H1 (cell line): ENCODE measurements around the gene CFAP206. TPM values are rescaled to one million over a fixed set of nuclear protein-coding genes. Genes with fewer than 3 reads are reported as not detected.

Experiments used
- CTCF ChIA-PET: fragments of 300-600 bp; sonication (Branson Sonifier 250); formaldehyde crosslinking; loops from one replicate; lab custom pipeline; 2021; ENCODE audit not compliant: partially characterized antibody; lab: Charles Lee
- POLR2A ChIA-PET: fragments of 300-600 bp; sonication (Branson Sonifier 250); formaldehyde crosslinking; loops from one replicate; lab custom pipeline; 2021; ENCODE audit warnings: inconsistent platforms; ENCODE audit not compliant: partially characterized antibody; lab: Charles Lee
- DNase-seq, 2 experiments: peaks; one replicate each; pipeline versions ENCODE4 v3.0.0 to v3.0.0-alpha.2; 2010 to 2022; ENCODE audit warnings: low spot score in 2 of 2, low read depth in 1 of 2, mixed read lengths in 1 of 2
- FAIRE-seq: peaks from 2 replicates; lab custom pipeline; 2011; peaks lifted over from hg19 to GRCh38; lab: Jason Lieb, UNC
- H2AFZ ChIP-seq: 2 replicates; pipeline ENCODE4 v1.8.1; 2012; ENCODE audit warnings: low read length, inconsistent platforms
- H2AK5ac ChIP-seq: 2 replicates; pipeline ENCODE4 v1.6.1; 2013; ENCODE audit warnings: low read depth, low read length
- H2BK120ac ChIP-seq: replicated peaks from 2 replicates; pipeline ENCODE3; 2013; ENCODE audit warnings: low read depth, low read length, inconsistent platforms
- H2BK12ac ChIP-seq: 2 replicates; pipeline ENCODE4 v1.6.1; 2013; ENCODE audit warnings: low read depth, low read length
- H2BK15ac ChIP-seq: 2 replicates; pipeline ENCODE4 v1.6.1; 2013; ENCODE audit warnings: low read length
- H2BK20ac ChIP-seq: 2 replicates; pipeline ENCODE4 v1.6.1; 2013; ENCODE audit warnings: low read length
- H2BK5ac ChIP-seq: 2 replicates; pipeline ENCODE4 v1.6.1; 2013; ENCODE audit warnings: low read depth, low read length
- H3K14ac ChIP-seq: 2 replicates; pipeline ENCODE4 v1.6.1; 2013; ENCODE audit warnings: inconsistent platforms; ENCODE audit not compliant: insufficient read length
- H3K18ac ChIP-seq: 2 replicates; pipeline ENCODE4 v1.6.1; 2013; ENCODE audit warnings: low read length; ENCODE audit errors: extremely low read depth
- H3K23ac ChIP-seq: 2 replicates; pipeline ENCODE4 v1.6.1; 2013; ENCODE audit warnings: inconsistent platforms; ENCODE audit not compliant: insufficient read length
- H3K23me2 ChIP-seq: 2 replicates; pipeline ENCODE4 v1.6.1; 2013; ENCODE audit warnings: low read depth, low read length
- H3K27ac ChIP-seq: 2 replicates; pipeline ENCODE4 v1.6.1; 2011; ENCODE audit warnings: low read depth, low read length, inconsistent platforms
- H3K27me3 ChIP-seq, 4 experiments: replicated peaks in 1 of 4; 1 replicate in 1 of 4; 2 replicates in 3 of 4; pipeline versions ENCODE4 v1.6.1 to v1.8.1; 2011 to 2013; ENCODE audit warnings: low read length in 3 of 4, mild to moderate bottlenecking in 3 of 4, inconsistent platforms in 2 of 4, mixed read lengths in 2 of 4, moderate library complexity in 1 of 4; ENCODE audit not compliant: control insufficient read depth in 3 of 4, insufficient read depth in 3 of 4; ENCODE audit errors: extremely low read depth in 1 of 4
- H3K36me3 ChIP-seq, 4 experiments: 2 replicates each; pipeline versions ENCODE4 v1.6.1 to v1.8.1; 2011 to 2013; ENCODE audit warnings: mild to moderate bottlenecking in 4 of 4, low read length in 3 of 4, moderate library complexity in 2 of 4, control low read depth in 1 of 4, inconsistent platforms in 1 of 4; ENCODE audit not compliant: insufficient read depth in 4 of 4, control insufficient read depth in 2 of 4
- H3K4ac ChIP-seq: replicated peaks from 2 replicates; pipeline ENCODE3; 2013; ENCODE audit warnings: low read length, low read depth, mixed read lengths, inconsistent platforms; ENCODE audit not compliant: insufficient read length
- H3K4me1 ChIP-seq, 4 experiments: replicated peaks in 1 of 4; 1 replicate in 1 of 4; 2 replicates in 3 of 4; pipeline versions ENCODE4 v1.6.1 to v1.8.1; 2011 to 2013; ENCODE audit warnings: low read length in 3 of 4, inconsistent platforms in 2 of 4, mixed read lengths in 1 of 4; ENCODE audit not compliant: insufficient read depth in 4 of 4, control insufficient read depth in 3 of 4
- H3K4me2 ChIP-seq, 2 experiments: 2 replicates each; pipeline versions ENCODE4 v1.6.1 to v1.8.1; 2011 to 2013; ENCODE audit warnings: low read depth in 2 of 2, low read length in 2 of 2, control low read depth in 1 of 2, inconsistent platforms in 1 of 2, mild to moderate bottlenecking in 1 of 2; ENCODE audit not compliant: insufficient read depth in 1 of 2
- H3K4me3 ChIP-seq, 4 experiments: fragments of 200-600, 300-600 bp in 1 of 4; sonication (generic), shearing (Covaris generic), sonication (Bioruptor Twin) in 1 of 4; 2 replicates each; pipeline versions ENCODE4 v1.5.1 to v1.8.1; 2011 to 2016; ENCODE audit warnings: low read length in 4 of 4, low read depth in 3 of 4, control low read depth in 2 of 4, inconsistent platforms in 2 of 4, mild to moderate bottlenecking in 2 of 4, mixed read lengths in 1 of 4, moderate library complexity in 1 of 4; ENCODE audit not compliant: insufficient read depth in 2 of 4; ENCODE audit errors: extremely low read depth in 1 of 4
- H3K56ac ChIP-seq: replicated peaks from 2 replicates; pipeline ENCODE3; 2013; ENCODE audit warnings: low read depth, mild to moderate bottlenecking, mixed read lengths, low read length, inconsistent platforms; ENCODE audit not compliant: insufficient read length
- H3K79me1 ChIP-seq: 2 replicates; pipeline ENCODE4 v1.6.1; 2013; ENCODE audit warnings: low read depth, low read length, control low read depth
- H3K79me2 ChIP-seq, 2 experiments: 2 replicates each; pipeline versions ENCODE4 v1.6.1 to v1.8.1; 2012 to 2013; ENCODE audit warnings: low read length in 2 of 2, mild to moderate bottlenecking in 2 of 2, inconsistent platforms in 1 of 2; ENCODE audit not compliant: insufficient read depth in 2 of 2, control insufficient read depth in 1 of 2
- H3K9ac ChIP-seq, 4 experiments: replicated peaks in 1 of 4; 1 replicate in 1 of 4; 2 replicates in 3 of 4; pipeline versions ENCODE4 v1.6.1 to v1.8.1; 2011 to 2013; ENCODE audit warnings: low read depth in 3 of 4, low read length in 3 of 4, control low read depth in 2 of 4, mild to moderate bottlenecking in 2 of 4, moderate library complexity in 2 of 4, inconsistent platforms in 1 of 4; ENCODE audit errors: extremely low read depth in 1 of 4
- H3K9me3 ChIP-seq, 2 experiments: 2 replicates each; pipeline versions ENCODE4 v1.6.1 to v1.8.1; 2012 to 2013; ENCODE audit warnings: mild to moderate bottlenecking in 2 of 2, moderate library complexity in 2 of 2, control low read depth in 1 of 2, inconsistent platforms in 1 of 2, low read depth in 1 of 2, low read length in 1 of 2, mixed read lengths in 1 of 2; ENCODE audit not compliant: insufficient read depth in 2 of 2
- H4K20me1 ChIP-seq, 2 experiments: replicated peaks in 1 of 2; 2 replicates each; pipeline versions ENCODE3 to v1.8.1; 2011 to 2013; ENCODE audit warnings: inconsistent platforms in 2 of 2, low read length in 2 of 2, mild to moderate bottlenecking in 1 of 2; ENCODE audit not compliant: insufficient read depth in 2 of 2, control insufficient read depth in 1 of 2
- H4K5ac ChIP-seq: 2 replicates; pipeline ENCODE4 v1.6.1; 2013; ENCODE audit warnings: low read length, low read depth, mixed read lengths, inconsistent platforms; ENCODE audit not compliant: insufficient read length
- H4K8ac ChIP-seq: 2 replicates; pipeline ENCODE4 v1.8.0; 2013; ENCODE audit warnings: mild to moderate bottlenecking, moderate library complexity, low read length, inconsistent platforms; ENCODE audit not compliant: insufficient read depth; ENCODE audit errors: extremely low read depth
- H4K91ac ChIP-seq: replicated peaks from 2 replicates; pipeline ENCODE3; 2013; ENCODE audit warnings: low read length, mixed read lengths, inconsistent platforms; ENCODE audit not compliant: insufficient read length
- BCL11A ChIP-seq, 2 experiments: IDR thresholded peaks; one replicate each; pipeline ENCODE4 v1.6.1; 2011; ENCODE audit warnings: low read depth in 2 of 2, low read length in 2 of 2, mild to moderate bottlenecking in 2 of 2
- BRCA1 ChIP-seq: IDR thresholded peaks from 2 replicates; pipeline ENCODE4 v1.6.1; 2012; ENCODE audit warnings: low read depth, low read length, improper control_type of control experiment
- CBX8 ChIP-seq: fragments of 300-800, 300-1000 bp; sonication (generic); IDR thresholded peaks from 2 replicates; pipeline ENCODE4 v1.7.1; 2016; ENCODE audit warnings: low read depth, low read length, borderline replicate concordance
- GABPA ChIP-seq: IDR thresholded peaks from 2 replicates; pipeline ENCODE4 v1.6.1; 2011; ENCODE audit warnings: mild to moderate bottlenecking, low read length, moderate library complexity, borderline replicate concordance; ENCODE audit not compliant: insufficient read depth
- SRF ChIP-seq: IDR thresholded peaks from 2 replicates; pipeline ENCODE4 v1.6.1; 2011; ENCODE audit warnings: mild to moderate bottlenecking, low read depth, low read length, moderate library complexity
- WGBS, 2 experiments: shearing (Covaris generic) in 1 of 2; methylation state at CpG; one replicate each; pipeline versions ENCODE4 v1.1.6 to v1.1.7; 2013 to 2015; ENCODE audit warnings: low lambda C conversion rate in 2 of 2, mixed read lengths in 2 of 2, inconsistent platforms in 1 of 2, low coverage in 1 of 2, missing lambda C conversion rate in 1 of 2; ENCODE audit not compliant: insufficient replicate concordance in 2 of 2, insufficient coverage in 1 of 2, insufficient read length in 1 of 2; ENCODE audit errors: extremely low coverage in 1 of 2, missing lambda C conversion rate in 1 of 2; 5-methylcytosine and 5-hydroxymethylcytosine counted together
- polyA plus RNA-seq, 7 experiments: library from polyadenylated mRNA; depleted of rRNA in 3 of 7; stranded (reverse) in 5 of 7; unstranded in 2 of 7; fragments of >200 nt in 5 of 7; fragments of 200-250 nt in 2 of 7; gene quantifications; 1 replicate in 5 of 7; 2 replicates in 1 of 7; 4 replicates in 1 of 7; pipeline versions ENCODE4 v1.2.1 to v1.2.3, GENCODE V29; 2011 to 2013; ENCODE audit warnings: missing spikeins in 2 of 7, mixed read lengths in 2 of 7
- total RNA-seq: library from RNA; stranded (reverse); fragmentation: NEBNext Ultra II Directional; extraction: Animal tissue kit (Norgen Biotek cat#: 25700); gene quantifications from 2 replicates; pipeline ENCODE4 v1.2.1, GENCODE V29; 2021

CFAP206 gene
- total and polyA plus RNA-seq, 2 of the 8 experiments (the other 6 are each of a cell fraction or from before 2014, with no cell fraction given): not detected

GRCh38 chr6:87420360-87420759, 12.6 kb downstream of the CFAP206 start:
- no peak overlapping the region for H3K4me2 ChIP-seq
- H2AFZ ChIP-seq: no peak overlapping the region
- ChIA-PET CTCF (interaction anchor here (0.9 to 1.1 kb wide), 3 partner anchors 12 to 16 kb away, joined by 3 read pairs; no protein-coding TSS in a partner anchor), POLR2A (no interaction called here)
- H3K79me2 ChIP-seq: no peaks in the 10 kb centered on the region
- WGBS, 2 experiments: 86% methylated on average over 5 of the region's 5 CpGs; no CpG with 5 or more reads in 1 of the 2 experiments
- H4K20me1 ChIP-seq: no peaks in the 10 kb centered on the region
- H3K27me3 ChIP-seq: no peaks in the 10 kb centered on the region
- no peaks in the 10 kb centered on the region for H3K36me3 ChIP-seq
- H3K23me2 ChIP-seq: no peaks in the 10 kb centered on the region
- DNase-seq (no peak), FAIRE-seq (no peak)
- no peak overlapping the region for H4K8ac ChIP-seq
- no peak overlapping the region for H3K23ac ChIP-seq
- no peak overlapping the region for H3K27ac ChIP-seq
- H2BK12ac ChIP-seq: no peak overlapping the region
- H3K56ac ChIP-seq: no peak overlapping the region
- H3K14ac ChIP-seq: no peak overlapping the region
- H3K4me1 ChIP-seq: no peaks in the 10 kb centered on the region
- no peak overlapping the region for H2AK5ac ChIP-seq
- no peak overlapping the region for H2BK5ac ChIP-seq
- no peak overlapping the region for H4K91ac ChIP-seq
- no peak overlapping the region for H3K9ac ChIP-seq
- H3K18ac ChIP-seq: no peak overlapping the region
- no peak overlapping the region for H4K5ac ChIP-seq
- H3K79me1 ChIP-seq: no peaks in the 10 kb centered on the region
- H3K4ac ChIP-seq: no peak overlapping the region
- H3K4me3 ChIP-seq: no peak overlapping the region
- no peak overlapping the region for H2BK20ac ChIP-seq
- H2BK120ac ChIP-seq: no peak overlapping the region
- H3K9me3 ChIP-seq: no peaks in the 10 kb centered on the region
- H2BK15ac ChIP-seq: no peak overlapping the region
- TF ChIP-seq CBX8 (no peak), BCL11A (IDR thresholded peaks at IDR 0.05; ENCODE audit: low read depth in 2 of 2, low read length in 2 of 2) (no peak), GABPA (no peak), SRF (no peak), BRCA1 (no peak)
